ENCODE results near the gene SMCO2. TPM values are rescaled to one million over a fixed set of nuclear protein-coding genes. Genes with fewer than 3 reads are reported as not detected.

SMCO2 gene
- total and polyA plus RNA-seq, 10 of the 15 experiments (the other 5 are each of a cell fraction or from before 2014, with no cell fraction given), result 0.11 to 2.3 (median 0.67) TPM

DNA sequence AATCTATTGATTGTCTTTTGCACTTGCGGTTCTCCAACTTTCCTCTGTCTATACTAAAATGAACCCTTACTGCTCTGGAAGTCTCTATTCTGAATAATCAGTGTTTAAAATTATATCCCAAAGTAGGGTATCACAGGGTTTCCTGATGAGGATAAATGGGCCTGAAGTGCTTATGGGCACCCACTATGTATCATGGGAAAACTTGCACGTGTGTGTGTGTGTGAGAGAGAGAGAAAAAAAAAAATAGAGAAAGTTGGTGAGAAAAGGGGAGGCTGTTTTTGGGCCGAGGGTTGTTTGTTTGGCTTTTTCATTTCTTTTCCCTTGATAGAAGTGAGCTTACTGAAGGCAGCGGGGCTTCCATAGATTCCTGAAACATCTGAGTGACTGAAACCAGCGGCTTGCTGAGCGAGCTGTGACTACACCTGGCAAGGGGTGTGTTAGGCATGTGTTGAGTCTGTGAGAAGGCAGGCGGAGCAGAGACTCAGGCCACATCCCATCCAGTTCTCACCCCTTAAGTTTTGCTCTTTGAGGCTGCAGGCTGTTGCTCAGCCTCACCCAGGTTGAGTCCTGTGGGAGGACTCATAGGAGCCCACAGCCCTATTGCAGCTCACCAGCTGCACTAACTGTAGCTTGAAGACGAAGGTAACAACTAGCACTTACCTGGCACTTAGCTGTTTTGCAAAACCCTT, 94.6 kb downstream of the SMCO2 start:
- 76% methylated on average over 8 of the region's 8 CpGs for WGBS (ENCODE audit: insufficient coverage, insufficient replicate concordance, low lambda C conversion rate, missing lambda C conversion rate)
- DNase-seq (ENCODE audit: low read depth, low spot score), result no peak
- Histone ChIP-seq H3K4me2 (ENCODE audit: control insufficient read depth, insufficient read depth) (no peak overlapping the region), H3K4me1 (ENCODE audit: control insufficient read depth, insufficient read depth, low read length) (peaks cover 20% of the 10 kb centered on the region), H3K27ac (ENCODE audit: control insufficient read depth, insufficient read depth) (no peak overlapping the region), H3K27me3 (replicated peaks in 1 of 2; ENCODE audit: control insufficient read depth in 2 of 2, insufficient read depth in 2 of 2, low read length in 1 of 2) (no peaks in the 10 kb centered on the region), H3K36me3 (ENCODE audit: control insufficient read depth in 2 of 2, insufficient read depth in 2 of 2, low read length in 1 of 2) (no peaks in the 10 kb centered on the region), H3K9me3 (replicated peaks; ENCODE audit: control insufficient read depth, insufficient read depth, low read length) (no peaks in the 10 kb centered on the region; the same call in 2 of the 3 replicates), H3K4me3 (no peak overlapping the region), H3K79me2 (ENCODE audit: control insufficient read depth, insufficient read depth, low read length) (peaks cover 19% of the 10 kb centered on the region), H2AFZ (ENCODE audit: control insufficient read depth, low read depth, low read length) (no peak overlapping the region), H3K9ac (ENCODE audit: control insufficient read depth, insufficient read depth, low read length) (no peak overlapping the region), H4K20me1 (ENCODE audit: control insufficient read depth, insufficient read depth) (no peaks in the 10 kb centered on the region)
- no peak for ATAC-seq
- ChIA-PET SMC1A (ENCODE audit: uncharacterized antibody, unreplicated experiment) (interaction anchor here (1.0 kb wide), 1 partner anchor 10 kb away, joined by 3 read pairs; no protein-coding TSS in a partner anchor), CTCF (interaction anchor here (0.6 to 0.9 kb wide), 2 partner anchors 94 to 178 kb away, joined by 3 to 4 read pairs; no protein-coding TSS in a partner anchor), POLR2A (interaction anchor here (0.6 kb wide), 1 partner anchor 137 kb away, joined by 4 read pairs; no protein-coding TSS in a partner anchor), RAD21 (ENCODE audit: unreplicated experiment) (no interaction called here)
- BruUV-seq (replicated peaks), result no TSS peak
- FAIRE-seq, result no peak
- in situ Hi-C loops (cut with MboI), result no loop called here
- TF ChIP-seq MXI1 (IDR thresholded peaks at IDR 0.05; ENCODE audit: low read depth, low read length), result no peak
- TF ChIP-seq SREBF2 (IDR thresholded peaks at IDR 0.05; ENCODE audit: low read length), result no peak
- TF ChIP-seq NFIC (IDR thresholded peaks at IDR 0.05; ENCODE audit: low read depth, low read length), result no peak
- TF ChIP-seq PBX3 (IDR thresholded peaks at IDR 0.05; ENCODE audit: insufficient replicate concordance, low read depth, low read length), result no peak
- no peak for TF ChIP-seq EED (IDR thresholded peaks at IDR 0.05; ENCODE audit: low read depth)
- no peak for TF ChIP-seq YBX1 (IDR thresholded peaks at IDR 0.05)
- TF ChIP-seq, protein P1, sequence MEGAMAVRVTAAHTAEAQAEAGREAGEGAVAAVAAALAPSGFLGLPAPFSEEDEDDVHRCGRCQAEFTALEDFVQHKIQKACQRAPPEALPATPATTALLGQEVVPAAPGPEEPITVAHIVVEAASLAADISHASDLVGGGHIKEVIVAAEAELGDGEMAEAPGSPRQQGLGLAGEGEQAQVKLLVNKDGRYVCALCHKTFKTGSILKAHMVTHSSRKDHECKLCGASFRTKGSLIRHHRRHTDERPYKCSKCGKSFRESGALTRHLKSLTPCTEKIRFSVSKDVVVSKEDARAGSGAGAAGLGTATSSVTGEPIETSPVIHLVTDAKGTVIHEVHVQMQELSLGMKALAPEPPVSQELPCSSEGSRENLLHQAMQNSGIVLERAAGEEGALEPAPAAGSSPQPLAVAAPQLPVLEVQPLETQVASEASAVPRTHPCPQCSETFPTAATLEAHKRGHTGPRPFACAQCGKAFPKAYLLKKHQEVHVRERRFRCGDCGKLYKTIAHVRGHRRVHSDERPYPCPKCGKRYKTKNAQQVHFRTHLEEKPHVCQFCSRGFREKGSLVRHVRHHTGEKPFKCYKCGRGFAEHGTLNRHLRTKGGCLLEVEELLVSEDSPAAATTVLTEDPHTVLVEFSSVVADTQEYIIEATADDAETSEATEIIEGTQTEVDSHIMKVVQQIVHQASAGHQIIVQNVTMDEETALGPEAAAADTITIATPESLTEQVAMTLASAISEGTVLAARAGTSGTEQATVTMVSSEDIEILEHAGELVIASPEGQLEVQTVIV (IDR thresholded peaks at IDR 0.05; ENCODE audit: borderline replicate concordance, partially characterized antibody), result no peak
- TF ChIP-seq CBFB (IDR thresholded peaks at IDR 0.05; ENCODE audit: low read depth), result no peak
- no peak for TF ChIP-seq BCL11A (IDR thresholded peaks at IDR 0.05; ENCODE audit: low read depth, low read length)
- TF ChIP-seq HDAC2 (IDR thresholded peaks at IDR 0.05), result no peak
- TF ChIP-seq NFYA (IDR thresholded peaks at IDR 0.05; ENCODE audit: borderline replicate concordance, low read depth, low read length), result no peak
- intact Hi-C loops (cut with micrococcal nuclease; ENCODE audit: unreplicated experiment), result no loop called here

All from GM12878 (cell line).